Endometrium (tissue), 2 donors: ENCODE results near the gene FARP1.
A peak's percentile ranks its signal among the peaks of the same experiment; 100 is the strongest.

Experiments
- FAIRE-seq: peaks from 2 replicates; lab custom pipeline; 2012; peaks lifted over from hg19 to GRCh38; lab: Jason Lieb, UNC
- donor health status: control.
- donor health status: control.

FARP1 gene

GRCh38 chr13:98142380-98143156 lies at the start of gene FARP1:
Gene FARP1, plus strand, starts transcription at chr13:98143094. Its CDS starts 70,149 bp downstream, at chr13:98213243.
- FAIRE-seq, result no peak

GRCh38 chr13:98094678-98095266 lies 48.1 kb upstream of the FARP1 start:
- FAIRE-seq, result no peak

DNA sequence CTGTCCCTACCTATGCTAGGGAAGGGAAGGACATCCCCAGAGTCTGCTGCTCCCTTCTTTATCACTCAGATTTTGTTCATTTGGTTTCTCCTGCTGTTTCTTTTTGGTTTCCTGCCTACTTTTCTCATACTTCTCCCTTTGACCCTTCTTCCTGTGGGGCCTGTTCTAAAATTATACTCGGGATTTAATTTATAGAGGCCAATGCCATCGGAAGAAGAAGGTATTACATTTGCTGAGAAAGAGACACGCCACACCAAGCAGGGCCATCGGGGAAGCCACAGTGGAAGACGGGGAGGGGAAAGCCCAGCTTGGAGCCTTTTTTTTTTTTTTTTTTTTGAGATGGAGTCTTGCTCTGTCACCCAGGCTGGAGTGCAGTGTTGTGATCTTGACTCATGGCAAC lies 46.8 kb upstream of the FARP1 start:
- no peak for FAIRE-seq

DNA sequence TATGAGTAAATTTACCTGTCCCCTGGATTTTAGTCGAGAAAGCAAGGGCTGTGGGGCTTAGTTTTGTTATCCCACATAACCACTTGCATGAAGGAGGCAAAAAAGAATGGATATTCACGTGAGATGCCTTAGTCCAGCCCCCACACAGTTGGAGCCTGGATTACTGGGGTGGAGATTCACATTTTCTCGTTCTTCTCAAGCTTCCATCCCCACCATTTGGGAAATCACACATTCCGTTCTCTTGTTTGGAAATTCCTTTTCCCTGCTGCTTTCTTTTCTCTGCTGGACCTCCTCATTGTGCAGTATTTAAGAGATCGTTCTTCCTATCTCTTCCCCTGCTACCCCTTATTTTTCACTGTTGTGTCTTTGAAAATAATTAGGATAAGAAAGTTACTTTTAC lies 45.1 kb upstream of the FARP1 start:
- no peak for FAIRE-seq

DNA sequence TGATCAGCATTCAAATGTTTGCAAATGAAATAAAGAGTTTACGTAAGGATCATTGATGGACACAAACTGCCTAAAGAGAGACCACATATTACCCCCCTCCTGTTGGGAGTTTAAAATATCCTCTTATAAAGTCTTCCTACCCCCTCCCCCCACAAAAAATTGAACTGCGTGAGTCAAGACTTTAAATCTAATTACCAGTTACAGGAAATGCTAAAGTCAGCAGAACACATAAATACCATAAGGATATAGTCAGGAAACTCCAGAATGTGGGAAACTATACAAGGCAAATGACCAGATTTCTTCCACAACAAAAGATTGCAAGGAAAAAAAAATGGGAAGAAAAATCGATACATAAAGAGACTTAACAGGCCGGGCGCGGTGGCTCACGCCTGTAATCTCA lies 44.4 kb upstream of the FARP1 start:
- FAIRE-seq, result no peak

DNA sequence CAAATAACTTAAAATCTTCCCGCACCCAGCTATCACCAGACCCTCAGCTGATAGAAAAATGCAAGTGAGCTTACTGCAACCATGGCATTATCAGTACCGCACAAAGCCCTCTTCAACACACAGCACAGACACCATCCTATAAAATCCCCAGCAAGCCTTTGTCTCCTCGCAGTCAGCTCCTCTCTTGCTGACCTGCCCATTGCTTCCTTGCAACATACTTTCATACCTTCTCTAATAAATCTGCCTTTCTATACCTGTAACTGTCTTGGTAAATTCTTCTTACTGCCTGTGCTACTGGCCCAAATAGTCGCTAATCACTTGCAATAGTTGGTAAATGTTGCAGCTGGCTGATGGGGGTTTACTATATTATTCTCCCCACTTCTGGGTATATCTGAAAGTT lies 43.3 kb upstream of the FARP1 start:
- FAIRE-seq, result no peak

GRCh38 chr13:98100481-98100880 lies 42.4 kb upstream of the FARP1 start:
- no peak for FAIRE-seq

- no peak for FAIRE-seq
Measured at GRCh38 chr13:98103531-98103930, 39.4 kb upstream of the FARP1 start.

DNA sequence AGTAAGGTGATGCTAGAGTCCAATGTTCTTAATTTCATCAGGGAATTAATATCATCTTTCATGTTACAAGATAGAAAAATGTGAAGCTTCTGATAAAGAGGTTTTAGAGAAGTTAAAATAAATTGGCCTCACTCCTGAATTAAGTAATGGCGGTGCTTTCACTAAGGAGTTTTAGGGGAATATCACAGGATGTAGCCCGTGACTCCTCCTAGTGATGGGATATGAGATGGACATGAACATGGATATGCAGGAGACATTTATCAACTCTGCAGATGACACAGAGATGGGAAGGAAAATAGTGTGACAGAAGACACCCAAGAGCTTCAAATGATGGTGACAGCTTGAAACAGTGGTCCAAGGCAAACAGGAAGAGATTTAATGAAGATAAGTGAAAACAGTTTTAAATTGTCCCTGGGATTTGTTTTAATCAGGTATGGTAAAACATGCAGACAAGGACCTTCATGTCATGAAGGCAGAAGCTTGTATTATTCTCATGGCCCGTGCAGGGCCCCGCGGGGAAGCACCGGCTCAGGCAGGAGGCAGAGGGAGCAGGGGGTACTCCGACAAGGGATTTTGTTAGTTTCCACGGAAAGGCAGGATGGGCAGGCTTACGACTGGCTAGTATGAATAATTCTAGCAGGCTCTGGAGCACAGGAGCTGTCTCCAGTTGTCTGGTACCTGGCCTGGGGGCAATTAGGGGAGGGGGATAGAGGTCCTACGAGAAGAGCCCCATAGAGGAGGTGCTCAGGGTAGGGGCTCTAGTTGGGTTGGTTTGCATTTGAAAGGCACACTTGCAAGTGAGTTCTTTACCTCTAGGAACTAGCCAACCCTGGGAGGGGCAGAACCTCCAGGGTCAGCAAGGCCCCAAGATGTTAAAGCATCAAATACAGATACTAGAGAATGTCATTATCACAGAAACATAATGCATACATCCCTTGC lies 38.7 kb upstream of the FARP1 start:
- FAIRE-seq, result no peak

DNA sequence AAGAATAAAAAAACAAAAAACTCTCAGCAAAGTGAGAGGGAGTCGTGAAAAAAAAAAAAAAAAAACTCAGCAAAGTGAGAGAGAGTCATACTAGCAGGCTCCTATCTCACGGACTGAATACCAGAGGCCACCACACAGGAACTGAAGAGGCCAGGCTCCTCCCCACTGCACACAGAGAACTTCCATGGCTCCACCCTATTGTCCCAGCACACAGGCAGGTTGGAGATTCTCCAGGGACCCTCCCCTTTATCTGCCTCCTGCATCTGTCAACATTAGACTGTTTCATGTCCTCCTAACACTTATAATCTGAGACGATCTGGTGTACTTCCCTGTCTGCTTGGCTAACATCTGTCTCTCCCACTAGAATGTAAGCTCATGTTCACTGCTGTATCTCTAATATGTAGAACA lies 37.0 kb upstream of the FARP1 start:
- FAIRE-seq, result peak; percentile 57

- no peak for FAIRE-seq
Measured at GRCh38 chr13:98108341-98108740, 34.6 kb upstream of the FARP1 start.

DNA sequence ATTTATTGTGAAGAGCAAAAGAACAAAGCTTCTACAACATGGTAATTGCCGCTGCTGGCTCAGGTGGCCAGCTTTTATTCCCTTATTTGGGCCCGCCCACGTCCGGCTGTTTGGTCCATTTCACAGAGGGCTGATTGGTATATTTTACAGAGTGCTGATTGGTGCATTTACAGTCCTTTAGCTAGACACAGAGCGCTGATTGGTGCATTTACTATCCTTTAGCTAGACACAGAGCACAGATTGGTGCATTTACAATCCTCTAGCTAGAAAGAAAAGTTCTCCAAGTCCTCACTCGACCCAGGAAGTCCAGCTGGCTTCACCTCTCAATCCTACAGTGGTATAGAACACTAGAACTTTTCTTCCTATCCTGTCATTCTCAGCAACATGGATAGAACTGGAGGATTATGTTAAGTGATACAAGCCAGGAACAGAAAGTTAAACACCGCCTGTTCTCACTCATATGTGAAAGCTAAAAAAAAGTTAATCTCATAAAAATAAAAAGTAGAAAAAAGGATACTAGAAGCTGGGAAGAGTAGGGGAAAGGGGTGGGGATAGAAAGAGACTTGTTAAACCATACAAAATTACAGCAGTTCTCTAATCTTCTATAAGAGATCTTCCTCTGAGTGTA lies 33.6 kb upstream of the FARP1 start:
- no peak for FAIRE-seq

- FAIRE-seq, result no peak
Measured at GRCh38 chr13:98110749-98111148, 32.1 kb upstream of the FARP1 start.

- FAIRE-seq, result no peak
Measured at GRCh38 chr13:98111168-98112098, 31.5 kb upstream of the FARP1 start.

- no peak for FAIRE-seq
Measured at GRCh38 chr13:98112456-98112855, 30.4 kb upstream of the FARP1 start.

DNA sequence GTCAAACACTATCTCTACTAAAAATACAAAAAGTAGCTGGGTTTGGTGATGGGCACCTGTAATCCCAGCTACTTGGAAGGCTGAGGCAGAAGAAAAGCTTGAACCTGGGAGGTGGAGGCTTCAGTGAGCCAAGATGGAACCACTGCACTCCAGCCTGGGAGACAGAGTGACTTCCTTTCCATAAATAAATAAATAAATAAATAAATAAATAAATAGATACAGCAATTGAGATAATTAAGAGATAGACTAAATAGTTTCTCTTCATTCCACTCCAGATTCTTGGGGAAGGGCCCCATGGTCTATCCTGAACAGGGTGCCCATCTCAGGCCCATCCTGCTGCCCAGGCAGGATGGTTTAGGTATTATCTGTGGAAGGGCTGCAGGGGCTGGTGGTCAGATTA lies 24.0 kb upstream of the FARP1 start:
- no peak for FAIRE-seq

DNA sequence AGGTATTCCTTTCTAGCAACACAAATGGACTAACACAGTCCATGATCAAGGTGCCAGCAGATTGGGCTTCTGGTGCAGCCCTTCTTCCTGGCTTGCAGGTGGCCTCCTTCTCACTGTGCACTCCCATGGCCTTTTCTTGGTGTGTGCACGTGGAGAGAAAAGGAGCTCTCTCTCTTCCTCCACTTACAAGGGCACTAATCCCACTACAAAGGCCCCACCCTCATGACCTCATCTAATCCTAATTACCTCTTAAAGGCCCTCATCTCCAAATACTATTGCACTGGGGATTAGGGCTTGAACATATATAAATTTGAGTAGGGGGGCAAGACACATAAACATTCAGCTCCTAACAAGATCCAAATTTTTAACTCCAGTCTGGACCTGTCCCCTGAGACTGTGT lies 19.7 kb upstream of the FARP1 start:
- no peak for FAIRE-seq

GRCh38 chr13:98129059-98129746 lies 13.7 kb upstream of the FARP1 start:
- no peak for FAIRE-seq

- FAIRE-seq, result no peak
Measured at GRCh38 chr13:98133946-98134345, 8.9 kb upstream of the FARP1 start.

DNA sequence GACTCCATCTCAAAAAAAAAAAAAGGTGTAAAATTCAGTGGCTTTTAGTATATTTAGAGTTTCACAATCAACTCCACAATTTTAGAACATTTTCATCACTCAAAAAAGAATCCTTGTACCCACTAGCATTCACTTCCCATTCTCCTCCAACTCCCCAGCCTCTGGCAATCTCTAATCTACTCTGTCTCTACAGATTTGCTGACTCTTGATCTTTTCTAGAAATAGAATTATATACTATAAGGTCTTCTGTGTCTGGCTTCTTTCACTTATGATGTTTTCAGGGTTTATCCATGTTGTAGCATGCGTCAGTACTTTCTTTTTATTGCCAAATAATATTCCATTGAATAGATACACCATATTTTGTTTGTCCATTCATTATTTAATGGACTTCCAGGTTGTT lies 8.0 kb upstream of the FARP1 start:
- no peak for FAIRE-seq

GRCh38 chr13:98141091-98141490 lies 1.8 kb upstream of the FARP1 start:
- no peak for FAIRE-seq
